Measurements from ENCODE around the gene CNIH1. TPM values are rescaled to one million over a fixed set of nuclear protein-coding genes. Genes with fewer than 3 reads are reported as not detected.
A peak's percentile ranks its signal among the peaks of the same experiment; 100 is the strongest.
"Not testable (repeated sequence)": the region's sequence is repeated elsewhere in the genome, so short reads cannot be mapped to it uniquely, and the experiment has no call there.

Gene CNIH1
- total RNA-seq, 1 experiment from 2014 or later: 80.7 TPM

- Mint-ChIP-seq H3K27me3 (ENCODE audit: low read depth) (no peaks in the 10 kb centered on the region; the same call in 1 of the 2 replicates), H3K4me3 (no peak overlapping the region), H3K4me1 (peaks cover 14% of the 10 kb centered on the region), H3K9me3 (no peaks in the 10 kb centered on the region), H3K36me3 (no peaks in the 10 kb centered on the region), H3K27ac (no peak overlapping the region)
- ATAC-seq: peak; percentile 51
- no peak for DNase-seq (ENCODE audit: low spot score)
- CTCF ChIA-PET: interaction anchor here (0.6 to 1.4 kb wide), 6 partner anchors 10 to 39 kb away, joined by 3 to 6 read pairs (median 4); no protein-coding TSS in a partner anchor
- POLR2A ChIA-PET: no interaction called here
- TF ChIP-seq ATF2 (CRISPR knock-in tag; IDR thresholded peaks at IDR 0.05; ENCODE audit: borderline replicate concordance, low read depth): no peak
- no peak for TF ChIP-seq ZNF263 (CRISPR knock-in tag; IDR thresholded peaks at IDR 0.05; ENCODE audit: low read depth)
- TF ChIP-seq PREB (CRISPR knock-in tag; IDR thresholded peaks at IDR 0.05; ENCODE audit: borderline replicate concordance): no peak
- no peak for TF ChIP-seq PRRX2 (CRISPR knock-in tag; IDR thresholded peaks at IDR 0.05)
- TF ChIP-seq TP53 (CRISPR knock-in tag; IDR thresholded peaks at IDR 0.05): no peak
- no peak for TF ChIP-seq ATF1 (CRISPR knock-in tag; IDR thresholded peaks at IDR 0.05)
- TF ChIP-seq SP1 (CRISPR knock-in tag; conservative IDR thresholded peaks at IDR 0.05): no peak
- no peak for TF ChIP-seq CTCF (IDR thresholded peaks at IDR 0.05)
- no peak for TF ChIP-seq ETV6 (CRISPR knock-in tag; IDR thresholded peaks at IDR 0.05)
- TF ChIP-seq KAT7 (CRISPR knock-in tag; IDR thresholded peaks at IDR 0.05; ENCODE audit: borderline replicate concordance): no peak
- no peak for TF ChIP-seq ERG (CRISPR knock-in tag; IDR thresholded peaks at IDR 0.05)
- TF ChIP-seq MYBL2 (CRISPR knock-in tag; IDR thresholded peaks at IDR 0.05): no peak
- TF ChIP-seq JUN (CRISPR knock-in tag; IDR thresholded peaks at IDR 0.05): no peak
- no peak for TF ChIP-seq JAZF1 (CRISPR knock-in tag; IDR thresholded peaks at IDR 0.05)
- TF ChIP-seq USF1 (CRISPR knock-in tag; IDR thresholded peaks at IDR 0.05): no peak
- no peak for TF ChIP-seq NFATC4 (CRISPR knock-in tag; IDR thresholded peaks at IDR 0.05)
- no peak for TF ChIP-seq FOXP4 (CRISPR knock-in tag; IDR thresholded peaks at IDR 0.05)
- TF ChIP-seq HMGA2 (CRISPR knock-in tag; IDR thresholded peaks at IDR 0.05): no peak
These were observed 59.4 kb downstream of the CNIH1 start for GRCh38 chr14:54381821-54382220.

GRCh38 chr14:54380558-54380957, 60.6 kb downstream of the CNIH1 start:
- H3K27ac Mint-ChIP-seq; H3K27me3 Mint-ChIP-seq (ENCODE audit: low read depth); ATAC-seq; H3K4me3 Mint-ChIP-seq; H3K36me3 Mint-ChIP-seq; POLR2A ChIA-PET; H3K9me3 Mint-ChIP-seq; DNase-seq (ENCODE audit: low spot score); CTCF ChIA-PET: not testable (repeated sequence)
- H3K4me1 Mint-ChIP-seq: peaks cover 14% of the 10 kb centered on the region

GRCh38 chr14:54378893-54379292, 62.3 kb downstream of the CNIH1 start:
- ATAC-seq; H3K36me3 Mint-ChIP-seq; H3K9me3 Mint-ChIP-seq; H3K4me3 Mint-ChIP-seq; H3K27me3 Mint-ChIP-seq (ENCODE audit: low read depth); H3K27ac Mint-ChIP-seq; POLR2A ChIA-PET; DNase-seq (ENCODE audit: low spot score): not testable (repeated sequence)
- peaks cover 24% of the 10 kb centered on the region for H3K4me1 Mint-ChIP-seq
- CTCF ChIA-PET: interaction anchor here (1.8 kb wide), 1 partner anchor 12 kb away, joined by 6 read pairs; no protein-coding TSS in a partner anchor

Measured in WTC11 (cell line).